ENCODE data around the gene MINDY4.

DNA sequence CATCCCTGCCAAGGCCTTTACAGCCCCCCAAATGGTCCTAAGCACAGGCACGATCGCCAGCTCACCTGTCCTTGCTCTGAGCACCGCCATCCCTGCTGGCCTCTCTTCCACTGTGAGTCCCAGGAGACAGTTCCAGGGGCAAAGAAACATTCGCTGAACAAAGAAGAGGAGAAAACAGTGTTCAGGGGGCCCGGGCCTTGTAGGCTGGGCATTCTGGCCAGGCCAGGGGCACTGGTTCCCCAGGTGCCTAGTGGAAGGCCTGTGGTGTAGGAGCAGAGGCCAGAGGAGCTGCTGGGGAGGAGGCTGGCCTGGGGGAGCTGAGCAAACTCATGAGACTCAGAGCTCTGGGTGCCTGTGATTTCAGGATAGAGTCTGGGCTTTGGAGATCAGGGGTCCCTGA, 163.0 kb downstream of the MINDY4 start:
- TF ChIP-seq, protein P1, sequence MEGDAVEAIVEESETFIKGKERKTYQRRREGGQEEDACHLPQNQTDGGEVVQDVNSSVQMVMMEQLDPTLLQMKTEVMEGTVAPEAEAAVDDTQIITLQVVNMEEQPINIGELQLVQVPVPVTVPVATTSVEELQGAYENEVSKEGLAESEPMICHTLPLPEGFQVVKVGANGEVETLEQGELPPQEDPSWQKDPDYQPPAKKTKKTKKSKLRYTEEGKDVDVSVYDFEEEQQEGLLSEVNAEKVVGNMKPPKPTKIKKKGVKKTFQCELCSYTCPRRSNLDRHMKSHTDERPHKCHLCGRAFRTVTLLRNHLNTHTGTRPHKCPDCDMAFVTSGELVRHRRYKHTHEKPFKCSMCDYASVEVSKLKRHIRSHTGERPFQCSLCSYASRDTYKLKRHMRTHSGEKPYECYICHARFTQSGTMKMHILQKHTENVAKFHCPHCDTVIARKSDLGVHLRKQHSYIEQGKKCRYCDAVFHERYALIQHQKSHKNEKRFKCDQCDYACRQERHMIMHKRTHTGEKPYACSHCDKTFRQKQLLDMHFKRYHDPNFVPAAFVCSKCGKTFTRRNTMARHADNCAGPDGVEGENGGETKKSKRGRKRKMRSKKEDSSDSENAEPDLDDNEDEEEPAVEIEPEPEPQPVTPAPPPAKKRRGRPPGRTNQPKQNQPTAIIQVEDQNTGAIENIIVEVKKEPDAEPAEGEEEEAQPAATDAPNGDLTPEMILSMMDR (IDR thresholded peaks at IDR 0.05; ENCODE audit: insufficient read depth, low read depth, low read length), result no peak
- no peak for TF ChIP-seq EZH2 (IDR thresholded peaks at IDR 0.05; ENCODE audit: insufficient read depth, low read length)
